Gastrocnemius medialis (tissue), 4 donors: ENCODE measurements around the gene POLR2A. TPM values are rescaled to one million over a fixed set of nuclear protein-coding genes. Genes with fewer than 3 reads are reported as not detected.

Experiments used
- ATAC-seq, 2 donors: fragments of 150-250 bp; one replicate each; pipeline ENCODE4 v1.9.1; 2016
- DNase-seq, 2 donors: peaks; one replicate each; pipeline ENCODE4 v3.0.0-alpha.2; 2019
- H3K27ac ChIP-seq, 4 donors: fragments of 200-600 bp; sonication (generic); 1 replicate in 1 of 4; 2 replicates in 3 of 4; pipeline ENCODE4 v1.5.1; 2016 to 2018; ENCODE audit warnings: mild to moderate bottlenecking in 2 of 4, moderate library complexity in 1 of 4
- H3K27me3 ChIP-seq, 3 donors: fragments of 200-600 bp; sonication (generic) in 2 of 3; 1 replicate in 1 of 3; 2 replicates in 2 of 3; pipeline versions ENCODE4 v1.5.1 to v1.6.0; 2016 to 2019; ENCODE audit warnings: mild to moderate bottlenecking in 1 of 3, moderate library complexity in 1 of 3
- H3K36me3 ChIP-seq, 2 donors: fragments of 200-600 bp; sonication (generic) in 1 of 2; one replicate each; pipeline ENCODE4 v1.5.1; 2017 to 2018
- H3K4me1 ChIP-seq, 2 donors: fragments of 200-600 bp; sonication (generic) in 1 of 2; one replicate each; pipeline ENCODE4 v1.5.1; 2016 to 2017; ENCODE audit warnings: mild to moderate bottlenecking in 2 of 2
- H3K4me3 ChIP-seq, 4 donors: fragments of 200-600 bp; sonication (generic) in 3 of 4; 1 replicate in 1 of 4; 2 replicates in 3 of 4; pipeline ENCODE4 v1.5.1; 2016 to 2019; ENCODE audit warnings: mild to moderate bottlenecking in 2 of 4
- H3K9me3 ChIP-seq, 3 donors: fragments of 200-600 bp; sonication (generic) in 2 of 3; 1 replicate in 1 of 3; 2 replicates in 2 of 3; pipeline ENCODE4 v1.5.1; 2016 to 2019
- POLR2A ChIP-seq, 2 donors: fragments of 450-650 bp; IDR thresholded peaks; one replicate each; pipeline ENCODE4 v1.6.1; 2017; ENCODE audit warnings: antibody characterized with exemption in 2 of 2, mild to moderate bottlenecking in 2 of 2, moderate library complexity in 2 of 2
- in situ Hi-C, 4 donors: fragments of 200-750 bp; cut with MboI; loops; one replicate each; pipeline versions ENCODE4 v1.15.0 to v1.8.0; 2017; ENCODE audit warnings: low sequenced_read_pairs in 4 of 4
- intact Hi-C: fragments of 100-400 bp; cut with DNase I; formaldehyde crosslinking; loops from one replicate; pipeline ENCODE4 v1.15.1; 2023; ENCODE audit warnings: low total_unique reads
- total RNA-seq, 4 donors: library from RNA; depleted of rRNA; stranded (reverse); fragments of >200 nt; gene quantifications; one replicate each; pipeline versions ENCODE4 v1.1.0 to v1.2.3, GENCODE V29; 2016
- TF ChIP-seq, protein P1 (sequence below), 5 experiments: fragments of 450-650 bp in 3 of 5; fragments of 200-600 bp in 2 of 5; sonication (generic) in 2 of 5; IDR thresholded peaks in 4 of 5; conservative IDR thresholded peaks in 1 of 5; 1 replicate in 4 of 5; 2 replicates in 1 of 5; pipeline ENCODE4 v1.5.1; 2016 to 2019; ENCODE audit warnings: antibody characterized with exemption in 5 of 5, mild to moderate bottlenecking in 3 of 5, moderate library complexity in 3 of 5

The POLR2A gene
- total RNA-seq, 4 donors from 2014 or later = 20.3 to 56.9 (median 39.3) TPM

DNA sequence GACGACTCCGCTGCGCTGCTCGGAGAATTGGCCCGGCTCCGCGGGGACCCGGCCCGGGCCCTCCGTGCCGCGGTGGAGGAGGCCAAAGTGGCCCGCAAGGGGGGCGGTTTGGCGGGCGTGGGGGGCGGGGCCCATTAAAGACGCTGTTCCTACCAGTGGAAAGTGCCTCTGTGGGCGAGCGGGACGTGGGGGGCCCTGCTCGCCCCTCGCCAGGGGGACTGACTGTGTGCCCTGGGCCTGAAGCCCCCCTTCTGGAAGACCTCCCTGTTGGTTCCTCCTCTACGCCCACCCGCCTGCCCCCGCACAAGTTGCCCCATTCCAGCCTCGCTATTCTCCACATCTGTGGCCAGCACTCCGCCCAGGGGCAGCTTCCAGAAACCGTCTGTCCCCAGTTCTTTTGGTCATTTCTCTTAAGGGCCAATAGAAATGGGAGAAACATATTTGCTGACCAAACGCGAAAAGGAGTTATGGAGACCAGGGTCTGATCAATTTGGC, 46.8 kb upstream of the POLR2A start:
- Histone ChIP-seq H3K9me3 (no peaks in the 10 kb centered on the region), H3K4me3 (peak overlapping the region; percentile 53 to 61 (median 55)), H3K27me3 (peaks cover 0 to 4% (median 0%) of the 10 kb centered on the region in 3 donors), H3K4me1 (peaks cover 35 to 57% of the 10 kb centered on the region in 2 donors), H3K27ac (peak overlapping the region; percentile 80 to 100 (median 94)), H3K36me3 (no peaks in the 10 kb centered on the region)
- DNase-seq (no peak), ATAC-seq (peak; percentile 1)
- TF ChIP-seq, protein P1, sequence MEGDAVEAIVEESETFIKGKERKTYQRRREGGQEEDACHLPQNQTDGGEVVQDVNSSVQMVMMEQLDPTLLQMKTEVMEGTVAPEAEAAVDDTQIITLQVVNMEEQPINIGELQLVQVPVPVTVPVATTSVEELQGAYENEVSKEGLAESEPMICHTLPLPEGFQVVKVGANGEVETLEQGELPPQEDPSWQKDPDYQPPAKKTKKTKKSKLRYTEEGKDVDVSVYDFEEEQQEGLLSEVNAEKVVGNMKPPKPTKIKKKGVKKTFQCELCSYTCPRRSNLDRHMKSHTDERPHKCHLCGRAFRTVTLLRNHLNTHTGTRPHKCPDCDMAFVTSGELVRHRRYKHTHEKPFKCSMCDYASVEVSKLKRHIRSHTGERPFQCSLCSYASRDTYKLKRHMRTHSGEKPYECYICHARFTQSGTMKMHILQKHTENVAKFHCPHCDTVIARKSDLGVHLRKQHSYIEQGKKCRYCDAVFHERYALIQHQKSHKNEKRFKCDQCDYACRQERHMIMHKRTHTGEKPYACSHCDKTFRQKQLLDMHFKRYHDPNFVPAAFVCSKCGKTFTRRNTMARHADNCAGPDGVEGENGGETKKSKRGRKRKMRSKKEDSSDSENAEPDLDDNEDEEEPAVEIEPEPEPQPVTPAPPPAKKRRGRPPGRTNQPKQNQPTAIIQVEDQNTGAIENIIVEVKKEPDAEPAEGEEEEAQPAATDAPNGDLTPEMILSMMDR (IDR thresholded peaks at IDR 0.05 in 4 of 5, conservative IDR thresholded peaks at IDR 0.05 in 1 of 5) = no peak
- no peak for TF ChIP-seq POLR2A (IDR thresholded peaks at IDR 0.05)
- in situ Hi-C loops = loop anchor here in 2 of 4 donors (5.0 to 25.0 kb wide), 2 partner anchors 50 to 125 kb away; partner anchors contain the start of genes SENP3 (in 1 of the 2) and TNFSF13 (in 1 of the 2)
- intact Hi-C loops = loop anchor here (1.0 to 2.0 kb wide), 2 partner anchors 85 to 124 kb away; partner anchors contain the start of genes KCTD11 and SENP3

DNA sequence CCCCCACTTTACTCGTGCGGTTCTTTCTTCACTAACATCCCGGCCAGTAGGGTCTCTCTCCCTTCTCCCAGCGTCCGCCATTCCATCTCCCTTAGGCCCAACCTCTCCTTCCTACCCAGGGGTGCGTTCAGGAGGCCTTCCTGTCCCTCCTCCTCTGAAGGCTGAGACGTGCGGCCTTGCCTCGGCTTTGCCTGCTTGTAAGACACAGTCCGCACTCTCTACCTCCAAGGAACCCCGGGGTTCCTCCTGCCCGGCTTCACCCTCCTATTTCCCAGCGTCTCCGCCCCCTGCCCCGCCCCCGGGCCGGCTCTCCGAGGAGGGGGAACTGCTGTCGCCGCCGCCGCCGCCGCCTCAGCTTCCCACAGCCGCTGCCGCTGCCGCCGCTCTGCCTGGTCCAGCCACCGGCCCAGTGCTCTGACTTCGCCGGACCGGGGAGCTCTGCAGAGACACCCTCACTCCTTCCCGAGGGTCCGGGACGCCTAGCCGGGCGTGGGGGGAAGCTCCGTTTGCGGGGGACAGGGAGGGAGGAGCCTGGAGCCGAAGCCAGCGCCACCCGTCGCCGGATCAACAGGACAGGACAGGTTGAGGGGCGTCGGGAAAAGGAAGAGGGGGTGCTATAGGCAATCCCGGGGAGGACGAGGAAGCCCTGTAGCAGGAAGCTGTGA, 46.1 kb upstream of the POLR2A start:
- intact Hi-C loops = loop anchor here (1.0 to 2.0 kb wide), 2 partner anchors 85 to 123 kb away; partner anchors contain the start of genes KCTD11 and SENP3
- in situ Hi-C loops = loop anchor here in 2 of 4 donors (5.0 to 25.0 kb wide), 2 partner anchors 49 to 124 kb away; partner anchors contain the start of genes SENP3 (in 1 of the 2) and TNFSF13 (in 1 of the 2)
- TF ChIP-seq, protein P1 (IDR thresholded peaks at IDR 0.05 in 4 of 5, conservative IDR thresholded peaks at IDR 0.05 in 1 of 5) = no peak
- peak in 1 of 2 donors; percentile 45 for TF ChIP-seq POLR2A (IDR thresholded peaks at IDR 0.05)
- peak; percentile 54 to 59 for DNase-seq
- Histone ChIP-seq H3K9me3 (no peaks in the 10 kb centered on the region), H3K36me3 (no peaks in the 10 kb centered on the region), H3K27ac (peak overlapping the region; percentile 14 to 100 (median 88)), H3K4me3 (peak overlapping the region; percentile 27 to 56 (median 54)), H3K27me3 (peaks cover 0 to 4% (median 0%) of the 10 kb centered on the region in 3 donors), H3K4me1 (peaks cover 35 to 58% of the 10 kb centered on the region in 2 donors)
- no peak for ATAC-seq

DNA sequence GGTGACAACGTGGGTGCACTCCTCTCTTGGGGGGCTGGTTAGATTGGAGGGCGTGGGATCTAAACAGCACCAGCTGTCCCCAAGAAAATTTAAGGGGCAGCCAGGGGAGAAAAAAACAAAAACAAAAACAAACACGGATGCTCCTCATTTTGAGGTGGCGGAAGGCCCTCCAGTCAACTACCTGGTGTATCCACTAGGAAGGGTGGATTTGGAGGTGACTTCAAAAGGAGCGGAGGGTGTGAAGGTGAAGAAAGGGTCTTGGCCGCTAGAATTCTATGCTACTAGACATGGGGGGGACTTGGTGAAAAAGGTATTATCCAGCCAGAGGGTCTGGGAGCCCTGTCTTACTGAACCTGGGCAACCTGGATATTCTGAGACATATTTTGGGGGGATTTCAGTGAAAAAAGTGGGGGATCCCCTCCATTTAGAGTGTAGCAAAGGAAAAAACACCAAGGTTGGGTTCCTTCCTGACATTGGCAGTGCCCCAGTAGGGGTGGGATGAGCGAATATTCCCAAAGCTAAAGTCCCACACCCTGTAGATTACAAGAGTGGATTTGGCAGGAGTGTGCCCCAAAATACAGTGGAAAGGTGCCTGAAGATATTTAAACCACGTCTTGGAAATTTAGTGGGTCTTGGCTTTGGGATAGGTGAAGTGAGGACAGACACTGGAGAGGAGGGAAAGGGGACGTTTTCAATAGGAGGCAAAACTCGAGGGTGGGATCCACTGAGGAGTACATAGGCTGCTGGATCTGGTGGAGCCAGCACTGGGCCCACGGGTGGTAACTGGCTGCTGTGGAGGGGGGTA, 45.3 kb upstream of the POLR2A start:
- Histone ChIP-seq H3K27ac (peak overlapping the region in 3 of 4 donors; percentile 80 to 100 (median 97)), H3K27me3 (peaks cover 0 to 4% (median 0%) of the 10 kb centered on the region in 3 donors), H3K4me3 (peak overlapping the region; percentile 27 to 62 (median 55)), H3K4me1 (peaks cover 40 to 66% of the 10 kb centered on the region in 2 donors), H3K36me3 (no peaks in the 10 kb centered on the region), H3K9me3 (no peaks in the 10 kb centered on the region)
- in situ Hi-C loops = loop anchor here in 2 of 4 donors (5.0 to 25.0 kb wide), 2 partner anchors 48 to 123 kb away; partner anchors contain the start of genes SENP3 (in 1 of the 2) and TNFSF13 (in 1 of the 2)
- ATAC-seq = no peak
- TF ChIP-seq, protein P1 (IDR thresholded peaks at IDR 0.05 in 4 of 5, conservative IDR thresholded peaks at IDR 0.05 in 1 of 5) = no peak
- TF ChIP-seq POLR2A (IDR thresholded peaks at IDR 0.05) = no peak
- intact Hi-C loops = no loop called here
- no peak for DNase-seq

DNA sequence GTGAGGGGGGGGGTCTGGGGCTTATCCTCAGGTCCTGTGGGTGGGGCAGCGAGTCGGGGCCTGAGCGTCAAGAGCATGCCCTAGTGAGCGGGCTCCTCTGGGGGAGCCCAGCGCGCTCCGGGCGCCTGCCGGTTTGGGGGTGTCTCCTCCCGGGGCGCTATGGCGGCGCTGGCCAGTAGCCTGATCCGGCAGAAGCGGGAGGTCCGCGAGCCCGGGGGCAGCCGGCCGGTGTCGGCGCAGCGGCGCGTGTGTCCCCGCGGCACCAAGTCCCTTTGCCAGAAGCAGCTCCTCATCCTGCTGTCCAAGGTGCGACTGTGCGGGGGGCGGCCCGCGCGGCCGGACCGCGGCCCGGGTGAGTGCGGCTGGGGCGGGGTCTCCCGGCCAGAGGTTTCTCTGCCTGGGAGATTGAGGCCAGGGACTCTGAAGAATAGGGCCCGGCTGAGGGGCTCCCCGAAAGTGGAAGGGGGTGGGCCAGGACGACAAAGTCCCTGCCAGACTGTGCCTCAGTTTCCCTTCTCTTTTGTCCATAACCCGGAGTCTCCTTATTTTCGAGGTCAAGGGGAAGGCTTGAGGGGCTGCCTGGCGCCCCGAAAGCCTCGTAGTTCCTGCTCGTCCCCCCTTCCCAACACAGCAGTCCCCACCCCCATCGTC, 44.6 kb upstream of the POLR2A start, which contains the start of gene FGF11:
FGF11 (plus strand) TSS at position 51 of the 651 bp plus-strand sequence; CDS start at position 160, 109 bp downstream.
- Histone ChIP-seq H3K9me3 (no peaks in the 10 kb centered on the region), H3K4me1 (peaks cover 47 to 73% of the 10 kb centered on the region in 2 donors), H3K4me3 (peak within 1 kb of the TSS; percentile 55 to 82 (median 62)), H3K27me3 (peaks cover 0 to 4% (median 0%) of the 10 kb centered on the region in 3 donors), H3K36me3 (no peaks in the 10 kb centered on the region), H3K27ac (peak within 1 kb of the TSS; percentile 44 to 100 (median 88))
- intact Hi-C loops = no loop called here
- TF ChIP-seq, protein P1 (IDR thresholded peaks at IDR 0.05 in 4 of 5, conservative IDR thresholded peaks at IDR 0.05 in 1 of 5) = no peak
- no peak for TF ChIP-seq POLR2A (IDR thresholded peaks at IDR 0.05)
- DNase-seq (no peak), ATAC-seq (no peak)
- in situ Hi-C loops = loop anchor here in 3 of 4 donors (5.0 to 25.0 kb wide), 3 partner anchors 38 to 123 kb away; partner anchors contain the start of genes SENP3 (in 1 of the 3), TNFSF13 (in 1 of the 3) and ZBTB4 (in 1 of the 3)
